ENCODE data around the gene ARID5B.

ARID5B gene

GRCh38 chr10:61989995-61990760 is 88.7 kb downstream of the ARID5B start:
- no peak for DNase-seq (ENCODE audit: low spot score)

DNA sequence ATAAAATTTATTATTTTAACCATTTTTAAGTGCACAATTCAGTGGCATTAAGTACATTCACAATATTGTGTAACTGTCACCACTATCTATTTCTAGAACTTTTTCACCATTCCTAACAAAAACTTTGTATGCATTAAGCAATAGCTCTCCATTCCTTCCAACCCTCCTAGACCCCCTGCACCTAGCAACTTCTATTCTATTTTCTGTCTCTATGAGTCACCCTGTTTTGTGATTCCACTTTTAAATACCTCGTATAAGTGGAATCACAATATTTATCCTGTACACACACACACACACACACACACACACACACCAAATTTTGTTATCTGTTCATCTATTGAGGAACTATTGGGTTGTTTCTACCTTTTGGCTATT is 89.2 kb downstream of the ARID5B start:
- DNase-seq (ENCODE audit: low spot score): no peak

DNA sequence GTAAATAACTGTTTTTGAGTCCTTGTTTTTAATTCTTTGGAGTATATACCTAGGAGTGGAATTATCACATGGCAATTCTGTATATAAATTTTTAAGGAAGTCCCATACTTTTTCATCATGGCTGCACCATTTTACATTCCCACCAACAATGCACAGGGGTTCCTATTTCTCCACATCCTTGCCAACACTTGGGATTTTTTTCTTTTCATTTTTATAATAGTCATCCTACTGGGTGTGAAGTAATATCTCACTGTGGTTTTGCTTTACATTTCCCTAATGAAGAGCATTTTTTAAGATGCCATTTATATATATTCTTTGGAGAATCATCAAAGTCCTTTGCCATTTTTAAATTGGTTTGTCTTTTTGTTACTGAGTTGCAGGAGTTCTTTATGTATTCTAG is 89.7 kb downstream of the ARID5B start:
- no peak for DNase-seq (ENCODE audit: low spot score)

- no peak for DNase-seq (ENCODE audit: low spot score)
These were observed 90.6 kb downstream of the ARID5B start for GRCh38 chr10:61992059-61992460.

GRCh38 chr10:61992671-61993668 is 91.5 kb downstream of the ARID5B start:
- DNase-seq (ENCODE audit: low spot score): no peak

GRCh38 chr10:61993711-61994401 is 92.4 kb downstream of the ARID5B start:
- DNase-seq (ENCODE audit: low spot score): no peak

GRCh38 chr10:61994405-61995219 is 93.1 kb downstream of the ARID5B start:
- no peak for DNase-seq (ENCODE audit: low spot score)

DNA sequence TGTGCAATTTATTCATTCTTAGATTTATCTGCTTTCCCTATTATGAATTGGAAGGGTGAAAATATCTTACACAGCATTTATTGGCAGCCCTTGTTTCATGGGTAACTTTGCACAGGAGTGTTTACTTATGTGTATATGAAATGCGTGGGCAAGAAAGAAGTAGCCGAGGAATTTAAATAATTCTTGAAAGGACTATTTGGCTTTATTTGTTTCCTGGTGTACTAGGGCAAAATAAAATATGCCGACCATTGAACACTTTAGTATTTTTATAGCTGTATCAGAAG is 93.7 kb downstream of the ARID5B start:
- no peak for DNase-seq (ENCODE audit: low spot score)

DNA sequence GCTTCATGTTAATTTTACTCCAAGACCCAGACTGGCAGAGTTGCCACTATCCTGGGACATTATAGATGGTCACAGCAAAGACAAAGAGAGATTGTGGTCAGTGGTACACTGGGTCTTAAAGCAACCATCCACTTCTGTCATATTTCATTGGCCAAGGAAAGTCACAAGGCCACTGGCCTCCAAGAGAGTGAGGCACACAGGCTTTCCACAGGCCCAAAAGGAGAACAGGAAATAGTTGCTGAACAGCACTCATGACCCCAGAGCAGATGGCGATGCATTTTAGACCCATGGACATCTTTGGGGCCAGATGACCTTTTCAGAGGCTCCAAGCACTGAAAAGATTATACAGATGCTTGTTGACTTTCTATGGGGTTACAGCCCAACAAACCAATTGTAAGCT is 97.4 kb downstream of the ARID5B start:
- DNase-seq (ENCODE audit: low spot score): no peak

DNA sequence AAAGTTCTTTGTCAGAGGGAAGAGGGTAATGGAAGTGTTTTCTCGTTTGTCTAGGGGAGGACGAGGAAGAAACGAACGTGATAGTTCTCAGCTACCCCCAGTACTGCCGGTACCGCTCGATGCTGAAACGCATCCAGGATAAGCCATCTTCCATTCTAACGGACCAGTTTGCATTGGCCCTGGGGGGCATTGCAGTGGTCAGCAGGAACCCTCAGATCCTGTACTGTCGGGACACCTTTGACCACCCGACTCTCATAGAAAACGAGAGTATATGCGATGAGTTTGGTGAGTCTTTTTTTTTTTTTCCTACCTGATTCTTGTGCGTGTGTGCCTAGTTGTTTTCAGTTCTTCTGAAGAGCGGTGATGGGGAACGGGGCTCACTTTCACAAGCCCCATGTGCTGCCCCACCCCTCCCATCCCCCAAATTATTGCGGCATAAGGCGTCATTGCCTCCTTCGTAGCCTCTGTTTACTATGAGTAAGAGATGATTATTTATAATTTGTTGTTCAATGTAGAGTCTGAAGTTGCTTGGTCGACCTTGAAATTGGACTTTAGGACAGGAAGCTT is 98.6 kb downstream of the ARID5B start:
- DNase-seq (ENCODE audit: low spot score): no peak

GRCh38 chr10:62000726-62001125 is 99.2 kb downstream of the ARID5B start:
- no peak for DNase-seq (ENCODE audit: low spot score)

DNA sequence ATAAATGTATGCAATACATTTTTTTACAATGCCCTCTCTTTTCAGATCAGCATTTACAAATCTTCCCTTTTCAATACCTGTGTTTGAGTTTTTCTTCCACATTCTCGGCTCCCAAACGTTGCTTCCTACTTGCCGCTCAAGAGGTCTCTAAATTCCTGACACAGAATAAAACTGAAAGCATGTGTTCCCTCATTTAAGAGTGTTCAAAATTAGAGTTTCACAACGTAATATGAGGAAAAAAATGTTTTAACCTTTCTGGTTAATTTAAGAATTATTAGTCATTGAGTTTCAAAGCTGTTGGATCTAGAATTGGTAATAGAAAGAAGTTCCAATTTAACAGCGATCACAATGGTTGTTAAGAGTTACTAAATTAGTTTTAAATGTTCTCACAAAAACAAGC is 100.4 kb downstream of the ARID5B start:
- DNase-seq (ENCODE audit: low spot score): no peak

- no peak for DNase-seq (ENCODE audit: low spot score)
These were observed 101.3 kb downstream of the ARID5B start for GRCh38 chr10:62002753-62003152.

DNA sequence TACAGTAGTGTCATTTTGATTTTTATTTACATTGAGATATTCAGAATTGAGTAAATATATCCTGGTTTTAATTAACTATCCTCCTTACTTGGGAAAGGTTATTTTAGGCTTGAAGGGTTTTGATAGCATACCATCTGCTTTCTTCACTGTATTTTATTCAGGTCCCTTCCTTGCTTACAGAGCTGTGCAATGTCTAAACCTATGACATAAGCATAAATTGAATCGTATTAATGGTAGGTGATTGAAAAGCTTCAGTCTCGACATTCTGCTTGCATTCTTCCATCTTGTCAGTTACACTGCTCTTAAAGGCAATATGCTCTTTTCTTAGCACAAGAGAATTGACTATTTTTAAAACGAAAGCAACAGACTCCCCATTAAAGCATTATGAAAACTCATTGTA is 102.5 kb downstream of the ARID5B start:
- DNase-seq (ENCODE audit: low spot score): no peak

- DNase-seq (ENCODE audit: low spot score): no peak
These were observed 103.8 kb downstream of the ARID5B start for GRCh38 chr10:62005281-62005680.

DNA sequence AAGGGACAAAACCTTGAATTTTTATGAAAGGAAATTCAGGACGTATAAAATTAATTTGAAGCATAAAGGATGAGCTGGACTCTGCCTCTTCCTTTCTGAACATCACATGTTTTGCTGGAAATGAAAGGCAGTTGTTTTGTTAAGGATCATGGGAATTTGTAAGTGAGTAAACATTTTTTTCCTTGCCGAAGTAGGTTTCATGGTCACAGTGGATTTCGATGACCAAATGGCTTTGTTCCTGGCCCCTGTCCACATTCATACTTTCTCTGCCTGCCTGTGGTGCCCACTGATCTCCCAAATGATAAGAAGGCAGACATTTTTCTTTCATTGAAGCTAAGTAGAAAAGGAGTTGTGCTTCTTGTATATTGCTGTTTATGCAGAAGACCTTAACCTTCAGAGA is 104.2 kb downstream of the ARID5B start:
- DNase-seq (ENCODE audit: low spot score): no peak

DNA sequence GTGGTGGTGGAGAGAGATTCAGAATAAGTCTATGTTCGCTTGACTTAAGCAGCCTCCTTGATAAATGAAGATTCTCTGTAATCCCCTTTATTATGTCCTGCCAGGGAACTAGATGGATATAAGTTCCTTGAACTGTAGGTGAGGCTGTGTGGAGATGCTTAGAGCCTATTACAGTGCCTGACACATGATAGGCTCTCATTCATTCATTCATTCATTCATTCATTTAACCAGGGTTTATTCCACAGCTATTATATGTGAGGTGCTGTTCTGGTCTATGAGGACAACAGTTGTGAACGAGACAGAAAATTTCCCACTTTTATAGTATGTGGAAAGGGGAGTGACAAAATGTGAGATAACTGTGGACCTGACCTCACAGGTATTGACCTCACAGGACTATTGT is 105.6 kb downstream of the ARID5B start:
- no peak for DNase-seq (ENCODE audit: low spot score)

GRCh38 chr10:62008196-62008595 is 106.7 kb downstream of the ARID5B start:
- no peak for DNase-seq (ENCODE audit: low spot score)

- DNase-seq (ENCODE audit: low spot score): no peak
These were observed 107.4 kb downstream of the ARID5B start for GRCh38 chr10:62008946-62009345.

- no peak for DNase-seq (ENCODE audit: low spot score)
These were observed 108.9 kb downstream of the ARID5B start for GRCh38 chr10:62010366-62010765.

DNA sequence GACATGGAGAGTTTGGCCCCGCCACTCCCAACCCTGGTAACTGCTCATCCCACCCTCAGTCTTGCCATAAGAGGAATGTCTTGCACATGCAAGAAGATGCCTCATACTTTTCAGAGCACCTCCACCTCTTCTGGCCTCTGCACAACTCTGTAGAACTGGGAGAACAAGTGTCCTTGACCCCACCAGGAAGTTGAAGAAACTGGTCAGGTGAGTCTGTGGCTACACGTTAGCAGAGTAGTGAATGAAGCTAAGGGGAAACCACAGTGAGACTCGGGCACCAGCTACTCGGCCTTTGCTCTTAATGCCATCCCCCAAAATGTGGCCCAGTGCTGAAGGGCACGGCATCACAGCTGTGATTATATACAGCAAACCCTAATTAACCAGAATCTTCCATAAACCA is 110.1 kb downstream of the ARID5B start:
- no peak for DNase-seq (ENCODE audit: low spot score)

- DNase-seq (ENCODE audit: low spot score): no peak
These were observed 110.8 kb downstream of the ARID5B start for GRCh38 chr10:62012318-62012717.

Measured in HuH-7.5 (cell line).